HG03196 (cell line): Measurements from ENCODE around the gene RPLP1.

Experiments used
- ATAC-seq: cut with Tn5 transposase; IDR thresholded peaks from one replicate; pipeline ENCODE4 v1.9.1; 2021; ENCODE audit not compliant: unreplicated experiment

RPLP1 gene

GRCh38 chr15:69468241-69469121 lies 15.9 kb downstream of the RPLP1 start:
- no peak for ATAC-seq

- ATAC-seq, result no peak
Measured at GRCh38 chr15:69469467-69470201, 17.0 kb downstream of the RPLP1 start.

GRCh38 chr15:69472046-69472445 lies 19.4 kb downstream of the RPLP1 start:
- no peak for ATAC-seq

GRCh38 chr15:69472562-69472961 lies 19.9 kb downstream of the RPLP1 start:
- ATAC-seq, result no peak

GRCh38 chr15:69474291-69474690 lies 21.7 kb downstream of the RPLP1 start:
- no peak for ATAC-seq

- ATAC-seq, result no peak
Measured at GRCh38 chr15:69474846-69475455, 22.3 kb downstream of the RPLP1 start.

- ATAC-seq, result no peak
Measured at GRCh38 chr15:69475769-69476358, 23.2 kb downstream of the RPLP1 start.

- no peak for ATAC-seq
Measured at GRCh38 chr15:69476704-69477473, 24.3 kb downstream of the RPLP1 start.

GRCh38 chr15:69478259-69478781 lies 25.7 kb downstream of the RPLP1 start:
- no peak for ATAC-seq

GRCh38 chr15:69479081-69479480 lies 26.5 kb downstream of the RPLP1 start:
- ATAC-seq, result no peak

GRCh38 chr15:69479971-69480370 lies 27.4 kb downstream of the RPLP1 start:
- no peak for ATAC-seq

GRCh38 chr15:69480932-69481331 lies 28.3 kb downstream of the RPLP1 start:
- no peak for ATAC-seq

GRCh38 chr15:69482686-69483256 lies 30.2 kb downstream of the RPLP1 start:
- ATAC-seq, result no peak

GRCh38 chr15:69484837-69485236 lies 32.2 kb downstream of the RPLP1 start:
- ATAC-seq, result no peak

GRCh38 chr15:69486481-69487110 lies 34.0 kb downstream of the RPLP1 start:
- no peak for ATAC-seq

- no peak for ATAC-seq
Measured at GRCh38 chr15:69489073-69489571, 36.5 kb downstream of the RPLP1 start.

GRCh38 chr15:69490356-69491037 lies 37.9 kb downstream of the RPLP1 start:
- ATAC-seq, result no peak

GRCh38 chr15:69491038-69491505 lies 38.5 kb downstream of the RPLP1 start:
- no peak for ATAC-seq

- no peak for ATAC-seq
Measured at GRCh38 chr15:69493406-69493805, 40.8 kb downstream of the RPLP1 start.
